ENCODE measurements around the gene DLGAP3. TPM values are rescaled to one million over a fixed set of nuclear protein-coding genes. Genes with fewer than 3 reads are reported as not detected.

Gene DLGAP3
- total and polyA plus RNA-seq, 9 donors, result 0.05 to 0.62 (median 0.18) TPM

DNA sequence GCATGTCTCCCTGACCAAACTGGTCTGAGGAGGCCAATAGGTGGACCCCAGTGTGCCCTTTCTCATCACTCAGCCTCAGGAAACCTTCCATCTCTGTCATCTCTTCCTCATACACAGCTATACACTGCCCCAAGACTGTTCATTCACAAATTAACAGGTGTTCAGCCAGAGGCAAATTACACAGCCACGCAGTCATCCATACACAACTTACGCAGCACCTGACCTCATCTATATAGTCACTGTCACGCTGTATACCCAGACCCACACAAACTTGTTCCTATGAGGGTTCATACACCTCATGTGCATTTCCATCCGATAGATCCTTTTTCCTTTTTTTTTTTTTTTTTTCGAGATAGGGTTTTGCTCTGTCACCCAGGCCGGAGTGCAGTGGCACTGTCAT, 12.4 kb downstream of the DLGAP3 start:
- Histone ChIP-seq H3K27me3 (no peaks in the 10 kb centered on the region), H3K4me3 (no peak overlapping the region), H3K36me3 (no peaks in the 10 kb centered on the region), H3K9me3 (no peaks in the 10 kb centered on the region), H3K27ac (no peak overlapping the region), H3K4me1 (ENCODE audit: insufficient read depth) (no peaks in the 10 kb centered on the region)
- intact Hi-C loops (cut with DNase I), result no loop called here
- 88 to 90% (median 89%) methylated on average over 6 of the region's 6 CpGs for WGBS, 3 donors
- DNase-seq, result no peak
- TF ChIP-seq, protein P1, sequence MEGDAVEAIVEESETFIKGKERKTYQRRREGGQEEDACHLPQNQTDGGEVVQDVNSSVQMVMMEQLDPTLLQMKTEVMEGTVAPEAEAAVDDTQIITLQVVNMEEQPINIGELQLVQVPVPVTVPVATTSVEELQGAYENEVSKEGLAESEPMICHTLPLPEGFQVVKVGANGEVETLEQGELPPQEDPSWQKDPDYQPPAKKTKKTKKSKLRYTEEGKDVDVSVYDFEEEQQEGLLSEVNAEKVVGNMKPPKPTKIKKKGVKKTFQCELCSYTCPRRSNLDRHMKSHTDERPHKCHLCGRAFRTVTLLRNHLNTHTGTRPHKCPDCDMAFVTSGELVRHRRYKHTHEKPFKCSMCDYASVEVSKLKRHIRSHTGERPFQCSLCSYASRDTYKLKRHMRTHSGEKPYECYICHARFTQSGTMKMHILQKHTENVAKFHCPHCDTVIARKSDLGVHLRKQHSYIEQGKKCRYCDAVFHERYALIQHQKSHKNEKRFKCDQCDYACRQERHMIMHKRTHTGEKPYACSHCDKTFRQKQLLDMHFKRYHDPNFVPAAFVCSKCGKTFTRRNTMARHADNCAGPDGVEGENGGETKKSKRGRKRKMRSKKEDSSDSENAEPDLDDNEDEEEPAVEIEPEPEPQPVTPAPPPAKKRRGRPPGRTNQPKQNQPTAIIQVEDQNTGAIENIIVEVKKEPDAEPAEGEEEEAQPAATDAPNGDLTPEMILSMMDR (IDR thresholded peaks at IDR 0.05), result no peak
- TF ChIP-seq POLR2A (IDR thresholded peaks at IDR 0.05), result no peak
- TF ChIP-seq EP300 (IDR thresholded peaks at IDR 0.05), result no peak

DNA sequence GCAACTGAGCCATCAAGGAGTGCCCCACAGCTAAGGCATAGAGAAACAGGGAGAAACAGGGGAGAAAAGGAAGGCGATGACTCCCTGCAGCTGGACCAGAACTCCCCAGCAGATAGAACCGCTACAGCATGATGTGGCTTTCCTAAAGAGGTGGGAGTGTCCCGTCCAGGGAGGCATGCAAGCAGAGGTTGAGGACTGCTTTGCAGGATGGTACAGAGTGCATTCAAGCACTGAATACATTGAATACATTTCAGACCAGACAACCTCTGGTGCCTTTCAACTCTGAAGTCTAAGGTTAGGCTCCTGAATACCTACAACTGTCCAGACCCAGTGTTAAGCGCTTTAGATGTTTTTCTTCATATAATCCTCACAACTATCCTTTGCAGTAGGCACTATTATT, 13.3 kb downstream of the DLGAP3 start:
- intact Hi-C loops (cut with DNase I), result no loop called here
- Histone ChIP-seq H3K4me1 (ENCODE audit: insufficient read depth) (no peaks in the 10 kb centered on the region), H3K9me3 (no peaks in the 10 kb centered on the region), H3K27ac (no peak overlapping the region), H3K36me3 (no peaks in the 10 kb centered on the region), H3K4me3 (no peak overlapping the region), H3K27me3 (no peaks in the 10 kb centered on the region)
- 69 to 75% (median 71%) methylated on average over 4 of the region's 4 CpGs for WGBS, 3 donors
- no peak for DNase-seq
- TF ChIP-seq EP300 (IDR thresholded peaks at IDR 0.05), result no peak
- TF ChIP-seq, protein P1 (IDR thresholded peaks at IDR 0.05), result no peak
- no peak for TF ChIP-seq POLR2A (IDR thresholded peaks at IDR 0.05)

DNA sequence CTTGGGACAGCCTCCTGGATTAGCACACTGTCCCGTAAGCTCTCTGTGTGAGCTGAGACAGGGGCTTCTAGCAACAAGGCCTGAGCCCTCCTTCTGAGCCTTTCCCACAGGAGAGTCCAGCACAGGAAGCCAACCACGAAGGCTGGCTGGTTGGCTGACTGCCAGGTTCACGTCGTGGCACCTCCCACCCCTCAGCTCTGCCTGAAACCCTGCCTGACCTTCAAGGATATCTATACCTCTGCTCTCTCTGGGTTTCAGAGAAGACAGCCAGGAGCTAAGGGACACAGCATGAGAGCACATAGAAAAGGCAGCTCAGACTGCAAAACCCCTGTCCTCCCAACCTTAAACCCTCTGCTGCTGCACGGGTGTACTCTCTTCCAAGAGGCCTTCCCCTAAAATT, 13.9 kb downstream of the DLGAP3 start:
- no peak for TF ChIP-seq POLR2A (IDR thresholded peaks at IDR 0.05)
- TF ChIP-seq, protein P1 (IDR thresholded peaks at IDR 0.05), result no peak
- no peak for TF ChIP-seq EP300 (IDR thresholded peaks at IDR 0.05)
- H3K9me3 ChIP-seq, result no peaks in the 10 kb centered on the region
- no peaks in the 10 kb centered on the region for H3K27me3 ChIP-seq
- H3K36me3 ChIP-seq, result no peaks in the 10 kb centered on the region
- H3K27ac ChIP-seq, result no peak overlapping the region
- 18 to 25% (median 23%) methylated on average over 5 of the region's 5 CpGs for WGBS, 3 donors
- intact Hi-C loops (cut with DNase I), result no loop called here
- no peak overlapping the region for H3K4me3 ChIP-seq
- H3K4me1 ChIP-seq (ENCODE audit: insufficient read depth), result no peaks in the 10 kb centered on the region
- no peak for DNase-seq

DNA sequence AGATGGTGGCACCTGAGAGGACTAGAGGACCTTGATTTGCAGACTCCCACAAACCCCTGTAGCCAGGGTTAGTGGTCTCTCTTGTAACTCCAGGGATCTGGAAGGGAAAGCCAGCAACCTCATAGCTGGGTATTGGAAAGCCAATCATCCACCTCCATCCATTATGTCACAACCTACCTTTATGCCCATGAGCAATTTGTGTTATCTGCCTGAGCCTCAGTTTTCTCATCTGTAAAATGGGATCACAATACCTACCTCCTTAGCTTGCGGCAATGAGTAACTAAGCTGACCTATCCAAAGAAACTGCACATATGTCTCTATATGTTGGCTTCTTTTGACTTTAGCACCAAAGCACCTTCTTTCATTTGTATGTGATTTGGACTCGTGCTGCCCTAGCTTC, 14.5 kb downstream of the DLGAP3 start:
- DNase-seq, result no peak
- Histone ChIP-seq H3K9me3 (no peaks in the 10 kb centered on the region), H3K4me3 (no peak overlapping the region), H3K27me3 (no peaks in the 10 kb centered on the region), H3K27ac (no peak overlapping the region), H3K36me3 (no peaks in the 10 kb centered on the region), H3K4me1 (ENCODE audit: insufficient read depth) (no peaks in the 10 kb centered on the region)
- intact Hi-C loops (cut with DNase I), result no loop called here
- TF ChIP-seq POLR2A (IDR thresholded peaks at IDR 0.05), result no peak
- TF ChIP-seq, protein P1 (IDR thresholded peaks at IDR 0.05), result no peak
- TF ChIP-seq EP300 (IDR thresholded peaks at IDR 0.05), result no peak
- WGBS, 3 donors, result 81 to 91% (median 89%) methylated on average over 2 of the region's 2 CpGs

DNA sequence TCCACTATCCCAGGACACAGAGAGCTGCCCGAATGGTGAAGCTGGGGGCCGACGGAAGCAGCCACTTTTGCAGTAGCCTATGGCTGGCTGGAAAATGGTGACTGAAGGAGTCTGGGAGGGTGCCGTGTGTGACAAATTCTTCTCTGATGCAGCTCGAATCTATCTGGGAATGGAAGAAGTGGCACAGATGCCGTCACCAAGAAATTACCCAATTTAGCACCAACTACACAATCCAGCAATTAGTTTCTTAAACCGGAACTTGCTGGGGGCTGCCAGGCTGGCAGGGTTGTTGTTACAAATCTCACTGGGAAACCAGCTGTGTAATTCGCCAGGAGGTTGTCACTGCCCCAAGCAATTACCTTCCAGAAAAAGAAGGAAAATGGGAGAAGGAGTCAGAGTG, 18.0 kb downstream of the DLGAP3 start:
- no peak for DNase-seq
- Histone ChIP-seq H3K4me1 (ENCODE audit: insufficient read depth) (no peaks in the 10 kb centered on the region), H3K27me3 (no peaks in the 10 kb centered on the region), H3K9me3 (no peaks in the 10 kb centered on the region), H3K27ac (no peak overlapping the region), H3K36me3 (no peaks in the 10 kb centered on the region), H3K4me3 (no peak overlapping the region)
- TF ChIP-seq POLR2A (IDR thresholded peaks at IDR 0.05) (no peak), EP300 (IDR thresholded peaks at IDR 0.05) (no peak)
- TF ChIP-seq, protein P1 (IDR thresholded peaks at IDR 0.05), result no peak
- 77 to 82% (median 82%) methylated on average over 8 of the region's 8 CpGs for WGBS, 3 donors
- intact Hi-C loops (cut with DNase I), result no loop called here

Data from ovary (tissue), 9 donors.